Activated CD4-positive, alpha-beta T cell treated with anti-CD3 and anti-CD28 coated beads, Interleukin-2, Interleukin-6, amounts not matched to agents 100 ng/mL and 50 ng/mL, durations not matched to agents 16 hours and 8 hours (primary cell): Measurements from ENCODE around the gene MLPH.

Experiments used
- DNase-seq: peaks from one replicate; pipeline ENCODE4 v3.0.0-alpha.2; 2020

The MLPH gene

DNA sequence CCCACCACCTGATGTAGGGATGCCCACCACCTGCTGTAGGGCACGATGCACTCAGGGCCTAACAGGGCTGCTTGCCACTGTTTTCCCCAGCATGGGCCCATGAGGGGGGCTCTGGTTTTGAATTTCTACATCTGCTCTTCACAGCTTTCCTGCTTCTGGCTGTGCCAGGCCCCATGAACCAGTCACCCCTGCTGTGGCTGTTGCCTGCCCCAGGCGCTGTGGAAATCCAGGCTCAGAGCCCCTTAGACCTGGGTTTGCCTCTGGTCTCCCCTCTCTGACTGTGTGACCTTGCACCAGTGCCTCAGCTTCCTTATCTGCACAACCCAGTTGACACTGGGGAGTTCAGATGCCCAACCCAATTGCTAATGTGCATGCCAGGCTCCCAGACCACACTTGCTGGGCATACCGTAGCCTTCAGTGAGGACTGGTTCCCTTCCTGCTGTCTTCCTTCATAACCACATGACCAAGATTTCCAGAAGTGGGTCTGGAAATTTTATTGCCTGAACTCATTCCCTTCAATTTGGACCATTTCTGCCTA, 6.0 kb upstream of the MLPH start:
- no peak for DNase-seq

DNA sequence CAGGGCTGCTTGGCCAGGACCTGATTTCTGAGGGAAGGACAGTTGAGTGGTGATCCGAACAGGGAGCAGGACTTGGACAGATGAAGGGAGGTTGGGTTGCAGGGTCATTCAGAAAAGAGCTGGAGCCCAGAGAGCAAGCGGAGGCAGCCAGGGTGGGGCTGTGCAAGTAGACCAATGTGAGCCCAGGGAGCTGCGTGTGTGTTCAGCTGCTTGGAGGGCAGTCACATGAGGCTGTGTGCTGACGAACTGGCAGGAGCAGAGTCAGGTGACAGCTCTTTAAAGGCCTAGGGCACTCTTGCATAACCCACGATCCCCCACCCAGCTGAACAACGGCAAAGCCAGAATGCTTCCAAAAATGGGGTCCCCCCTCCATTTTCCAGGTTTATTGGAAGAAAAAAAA, 4.6 kb upstream of the MLPH start:
- no peak for DNase-seq

DNA sequence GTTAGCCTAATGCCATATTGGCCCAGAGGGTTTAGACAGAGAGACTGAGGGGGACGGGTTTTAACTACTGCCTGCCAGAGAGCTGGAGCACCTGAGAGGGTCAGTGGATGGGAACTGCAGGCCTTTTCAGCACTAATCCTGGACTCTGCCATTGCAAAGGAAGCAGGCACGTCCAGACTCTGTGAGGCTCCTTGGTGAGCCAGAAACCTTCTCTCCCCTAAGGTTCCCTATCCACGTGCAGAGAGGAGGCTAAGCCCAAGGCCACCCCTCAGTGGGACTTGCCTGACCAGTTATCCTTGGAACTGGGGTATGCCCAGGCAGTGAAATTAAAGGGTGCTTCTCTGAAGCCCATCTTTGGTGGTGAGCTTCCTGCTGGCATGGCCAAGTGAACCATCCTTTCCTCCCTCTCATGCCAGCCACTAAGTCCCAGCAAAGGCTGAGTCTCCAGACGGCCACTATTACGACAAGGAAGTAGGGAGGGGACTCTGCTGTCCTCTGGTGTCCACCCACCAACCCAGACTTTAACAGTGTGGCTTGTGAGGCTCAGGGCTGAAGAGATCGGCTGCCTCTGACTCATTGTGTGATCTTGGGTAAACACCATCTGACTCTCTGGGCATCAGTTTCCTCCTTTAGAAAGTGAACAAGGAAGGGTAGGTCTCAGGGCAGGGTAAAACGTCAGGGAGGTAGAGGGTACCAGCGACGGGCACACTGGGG, 3.9 kb upstream of the MLPH start:
- DNase-seq = no peak

DNA sequence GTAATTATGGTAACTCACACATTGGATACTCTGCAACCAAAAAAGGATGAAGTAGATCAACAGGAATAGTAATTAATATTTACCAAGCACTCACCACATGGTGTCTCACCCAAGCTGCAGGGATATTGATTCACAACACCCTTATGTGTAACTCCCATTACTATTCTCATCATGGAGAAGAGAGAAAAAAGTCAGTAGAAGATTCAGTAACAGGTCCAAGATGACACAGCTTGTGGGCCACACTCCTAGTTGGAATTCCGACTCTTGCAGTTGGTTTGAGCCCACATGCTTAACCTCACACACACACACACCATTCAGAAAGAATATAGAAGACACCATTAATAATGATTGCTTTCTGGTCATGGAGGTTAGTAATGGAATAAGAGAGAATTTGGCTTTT, 1.7 kb upstream of the MLPH start:
- no peak for DNase-seq

DNA sequence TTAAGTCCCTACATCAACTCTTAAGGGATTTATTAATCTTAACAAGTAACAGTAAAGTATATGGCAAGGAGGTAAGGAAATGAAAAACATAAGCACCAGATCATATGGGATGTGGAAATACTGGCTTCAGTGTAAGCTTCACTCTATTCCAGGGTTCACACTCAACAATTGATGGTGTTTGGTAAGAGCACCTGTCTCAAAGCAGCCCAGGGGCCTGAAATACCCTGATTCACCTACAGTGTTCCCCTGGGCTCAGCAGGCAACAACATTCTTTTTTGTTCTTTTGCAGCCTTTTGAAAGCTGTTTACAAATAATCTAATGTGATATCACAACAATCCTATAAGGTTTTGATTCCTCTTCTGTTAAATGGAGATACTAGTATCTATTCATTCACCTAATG, 1.2 kb upstream of the MLPH start:
- DNase-seq = no peak

DNA sequence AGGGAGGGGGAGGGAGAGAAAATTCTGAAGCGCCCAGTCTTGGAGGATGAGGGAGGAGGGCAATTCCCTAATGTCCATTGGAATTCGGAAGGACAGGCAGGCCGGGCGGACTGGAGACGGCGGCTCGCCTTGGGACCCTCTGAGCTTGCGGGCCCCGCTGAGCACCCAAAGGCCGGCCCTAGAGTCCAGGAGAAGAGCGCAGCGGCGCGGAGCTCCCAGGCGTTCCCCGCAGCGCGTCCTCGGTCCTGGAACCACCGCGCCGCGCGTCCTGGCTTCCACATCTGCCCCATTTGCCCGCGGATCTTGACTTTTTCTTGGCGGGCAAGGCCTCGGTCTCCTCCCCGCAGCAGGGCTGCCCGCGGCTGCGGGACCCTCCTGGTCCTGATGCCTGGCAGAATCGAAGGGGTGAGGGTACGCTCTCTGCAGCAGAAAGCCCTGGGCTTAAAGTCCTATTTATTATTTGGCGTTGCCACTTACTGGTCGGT, 675 bp upstream of the MLPH start:
- no peak for DNase-seq

DNA sequence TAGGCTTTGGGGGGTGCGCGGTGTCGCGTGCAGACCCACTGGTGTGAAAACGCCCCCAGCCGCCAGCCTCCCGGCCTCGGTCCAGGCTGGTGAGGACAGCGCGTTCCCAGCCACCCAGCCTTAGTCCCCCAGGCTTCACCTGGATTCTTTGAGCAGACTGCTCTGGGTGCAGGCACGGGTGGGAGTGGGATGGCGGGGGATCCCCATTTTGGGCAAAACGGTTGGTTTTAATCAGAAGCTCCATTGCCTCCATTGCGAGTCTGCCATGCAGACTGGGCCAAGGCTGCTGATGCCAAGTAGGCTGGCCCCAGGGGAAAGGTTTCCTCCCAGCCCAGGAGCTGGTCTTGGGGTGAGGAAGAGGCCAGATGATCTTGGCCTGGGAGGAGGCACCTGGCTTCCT, 445 bp downstream of the MLPH start:
- DNase-seq = no peak

DNA sequence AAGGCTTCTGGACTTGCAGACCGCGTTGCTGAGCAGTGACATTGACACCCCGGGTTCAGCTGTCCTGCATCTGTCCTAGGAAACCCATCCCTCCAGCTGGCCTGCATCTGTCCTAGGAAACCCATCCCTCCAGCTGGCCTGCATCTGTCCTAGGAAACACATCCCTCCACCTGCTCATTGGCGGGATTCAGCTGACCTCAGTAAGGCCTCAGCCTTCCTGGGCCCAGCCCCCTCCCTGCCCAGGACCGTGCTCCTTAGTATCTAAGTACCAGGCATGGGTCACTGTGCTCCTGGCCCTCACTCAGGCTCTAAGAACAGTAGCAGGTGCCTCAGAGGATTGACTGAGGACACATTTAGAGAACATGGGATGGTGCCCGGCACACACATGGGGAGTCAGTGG, 1.2 kb downstream of the MLPH start:
- no peak for DNase-seq

DNA sequence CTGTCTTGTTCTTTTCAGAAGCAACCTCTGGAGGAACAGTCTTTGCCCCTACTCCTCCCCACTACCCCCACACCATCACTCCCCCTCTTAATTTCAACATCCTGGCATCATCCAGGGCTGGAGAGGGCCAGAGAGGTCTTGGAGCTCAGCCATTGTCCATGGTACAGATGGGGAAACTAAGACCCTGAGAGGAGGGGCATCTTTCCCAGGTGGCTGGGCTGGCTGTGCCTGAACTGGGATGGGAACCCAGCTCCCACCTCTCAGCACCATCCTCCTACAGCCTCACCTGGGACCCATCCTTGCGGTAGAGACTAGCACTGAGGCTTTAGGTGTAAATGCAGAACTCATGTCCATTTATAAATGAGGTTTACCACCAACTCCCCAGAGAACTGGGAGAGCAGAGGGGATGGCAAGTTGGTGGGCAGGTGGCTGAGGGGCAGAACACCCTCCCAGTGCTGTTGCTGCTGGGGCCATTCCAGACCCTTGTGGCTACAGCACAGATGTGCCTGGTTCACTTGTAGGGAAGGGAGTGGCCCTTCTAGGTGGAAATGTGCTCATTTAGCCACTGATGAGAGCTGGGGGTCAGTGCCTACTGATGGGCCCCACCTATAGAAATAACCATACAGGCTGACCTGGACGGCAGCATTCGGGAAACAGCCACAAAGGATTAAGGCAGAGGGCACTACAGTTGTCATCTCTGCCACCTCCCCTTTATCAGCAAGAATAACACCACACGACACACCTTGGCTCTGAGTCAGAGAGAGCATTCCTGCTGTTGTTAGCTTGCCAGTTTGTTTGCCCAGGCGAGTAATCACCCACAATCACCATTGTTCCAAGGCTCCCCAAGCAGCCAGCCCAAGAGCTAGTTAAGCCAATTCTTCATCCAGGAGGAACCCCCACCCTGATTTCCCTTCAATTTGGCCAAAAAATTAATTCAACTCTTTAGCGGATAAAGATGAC, 2.1 kb downstream of the MLPH start:
- DNase-seq = no peak

DNA sequence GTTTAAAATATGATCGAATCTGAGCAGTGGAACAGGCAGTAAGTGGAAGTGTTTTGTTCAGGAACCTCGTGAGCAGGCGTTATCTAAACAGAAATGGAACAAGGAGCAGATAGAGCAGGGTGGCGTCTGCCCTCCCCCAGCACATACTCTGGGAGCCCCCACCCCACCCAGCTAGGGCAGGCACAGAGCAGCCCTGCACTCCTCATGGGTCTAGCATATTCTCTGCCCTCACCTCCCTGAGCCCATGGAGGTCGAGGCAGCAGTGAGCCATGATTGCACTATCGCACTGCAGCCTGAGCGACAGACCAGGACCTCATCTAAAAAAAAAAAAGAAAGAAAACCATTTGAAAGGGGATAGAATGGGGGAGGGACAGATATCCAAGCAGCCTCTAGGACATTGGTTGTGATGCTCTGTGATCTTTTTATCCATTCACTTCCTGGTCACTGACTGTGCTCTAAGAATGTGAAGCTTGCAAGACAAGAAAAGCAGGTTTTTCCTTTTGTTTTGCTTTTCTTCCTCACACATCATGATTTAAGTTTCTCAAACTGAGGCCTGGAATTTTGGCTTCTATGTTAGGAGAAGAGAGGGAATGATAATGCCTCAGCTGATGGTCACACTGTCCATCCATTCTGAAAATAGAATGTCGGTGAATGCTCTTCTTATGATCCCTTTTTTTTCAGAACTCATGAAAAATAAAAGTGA, 3.1 kb downstream of the MLPH start:
- no peak for DNase-seq

DNA sequence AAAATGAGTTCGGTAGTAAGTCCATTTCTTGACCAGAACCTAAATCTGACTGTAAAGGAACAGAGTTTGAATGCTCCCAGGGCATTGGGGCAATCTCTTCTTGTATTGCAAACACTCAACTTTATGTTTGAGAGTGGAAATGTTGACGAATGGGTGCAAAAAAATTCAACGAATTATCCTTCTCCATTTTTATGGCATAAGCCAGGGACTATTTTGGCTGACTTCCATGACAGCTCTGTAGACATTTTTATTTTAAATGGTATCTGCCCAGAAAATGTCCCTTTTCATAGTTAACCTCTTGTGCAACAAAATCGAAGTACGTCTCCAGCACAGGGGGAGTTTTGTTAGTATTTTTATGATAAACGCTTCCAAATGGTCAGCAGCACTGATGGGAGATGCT, 3.7 kb downstream of the MLPH start:
- no peak for DNase-seq

DNA sequence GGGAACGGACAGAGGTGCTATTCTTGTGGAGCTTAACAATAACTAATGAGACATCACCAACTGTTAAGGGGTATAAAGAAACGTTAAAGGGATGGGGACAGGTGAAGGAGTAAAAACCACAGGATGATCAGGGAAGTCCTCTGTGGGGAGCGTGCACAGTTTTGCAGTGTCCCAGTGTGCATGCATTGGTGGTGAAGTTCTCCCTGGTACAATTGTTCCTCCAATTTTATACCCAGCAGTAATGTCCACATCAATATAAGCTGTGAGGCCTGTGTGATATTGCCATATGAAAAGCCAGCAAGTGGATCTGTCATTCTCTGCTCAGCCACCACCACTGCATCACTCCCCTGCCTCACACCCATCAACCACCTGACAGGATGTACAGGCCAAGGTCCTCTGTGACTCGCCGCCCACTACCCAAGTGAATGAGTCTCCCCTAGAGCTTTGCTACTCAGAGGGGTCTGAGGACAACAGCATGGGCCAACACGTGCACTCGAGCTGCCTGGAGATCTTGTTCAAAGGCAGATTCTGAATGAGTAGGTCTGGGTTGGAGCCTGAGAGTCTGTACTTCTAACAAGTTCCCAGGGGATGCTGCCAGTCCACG, 4.6 kb downstream of the MLPH start:
- no peak for DNase-seq

DNA sequence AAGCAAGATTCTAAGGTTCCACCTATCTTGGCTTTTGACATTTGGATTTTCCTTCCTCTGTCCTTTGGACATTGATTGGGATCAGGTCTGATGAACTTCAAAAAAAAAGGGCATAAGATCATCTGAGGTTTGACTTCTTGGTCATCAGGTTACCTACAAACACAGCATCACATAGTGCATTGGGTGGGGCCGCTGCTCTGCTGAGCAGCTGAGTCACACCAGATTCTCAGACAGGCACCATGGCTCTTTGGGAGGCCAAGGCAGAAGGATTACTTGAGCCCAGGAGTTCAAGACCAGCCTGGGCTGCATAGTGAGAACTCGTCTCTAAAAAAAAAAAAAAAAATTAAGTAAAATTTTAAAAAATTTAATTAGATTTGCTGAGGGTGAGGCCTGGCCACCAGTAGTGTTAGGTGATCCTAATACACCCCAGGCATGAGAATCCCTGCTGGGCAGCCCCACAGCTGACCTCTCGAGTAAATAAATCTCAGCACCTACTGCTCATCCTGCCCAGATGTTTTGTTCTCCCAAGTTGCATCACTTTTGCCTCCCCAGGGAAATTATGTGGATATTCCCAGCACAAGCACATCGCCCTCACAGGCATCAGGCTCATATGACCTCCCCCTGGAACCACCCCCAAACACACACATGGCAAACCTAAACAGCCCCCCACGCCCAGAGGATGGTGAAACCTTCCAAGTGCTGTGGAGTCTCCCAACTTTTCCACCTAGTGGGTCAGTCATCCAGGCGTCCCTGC, 5.3 kb downstream of the MLPH start:
- no peak for DNase-seq

DNA sequence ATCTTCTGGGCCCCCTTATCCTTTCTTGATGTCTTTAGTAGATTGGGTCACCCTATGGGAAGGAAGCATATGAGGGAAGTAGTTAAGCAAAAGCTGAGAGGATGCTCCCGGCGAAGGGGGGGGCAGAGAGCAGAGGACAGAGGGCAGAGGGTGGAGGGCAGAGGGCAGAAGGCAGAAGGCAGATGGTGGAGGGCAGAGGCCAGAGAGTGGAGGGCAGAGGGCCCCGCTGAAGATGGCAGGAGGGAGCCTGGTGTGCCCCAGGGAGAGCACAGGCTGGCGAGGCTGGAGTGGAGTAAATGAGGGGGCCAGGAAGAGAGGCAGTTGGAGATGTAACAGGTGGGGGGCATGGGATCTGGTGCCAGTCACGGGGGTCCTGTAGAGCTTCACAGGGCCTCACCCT, 7.0 kb downstream of the MLPH start:
- no peak for DNase-seq

DNA sequence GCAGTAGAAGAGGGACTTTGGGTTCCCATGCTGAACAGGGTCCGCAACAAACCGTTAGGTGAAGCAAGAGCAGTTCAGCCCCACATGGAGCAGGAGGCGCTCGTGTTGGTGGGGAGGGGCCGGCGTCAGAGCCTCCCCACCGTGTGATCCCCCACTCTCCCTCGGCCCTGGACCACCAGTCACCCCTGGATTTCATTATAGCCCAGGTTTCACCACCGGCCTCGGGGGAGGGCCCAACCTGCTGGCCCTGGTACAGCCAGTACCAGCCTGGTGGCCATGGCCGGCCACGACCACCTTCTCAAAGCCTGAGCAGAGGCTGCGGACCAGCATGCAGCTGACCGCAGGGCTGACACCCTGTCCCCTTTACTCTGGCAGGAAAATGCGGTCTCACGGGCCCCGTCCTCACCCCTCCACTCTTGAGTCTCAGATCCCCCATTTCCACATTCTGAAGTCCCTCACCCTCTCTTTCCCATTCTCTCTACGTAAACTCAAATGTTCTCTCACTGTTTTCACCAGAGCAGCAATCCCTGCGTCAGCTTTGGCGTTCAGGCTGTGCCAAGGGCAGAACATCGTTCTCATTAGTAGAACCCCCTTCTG, 8.6 kb downstream of the MLPH start:
- no peak for DNase-seq

DNA sequence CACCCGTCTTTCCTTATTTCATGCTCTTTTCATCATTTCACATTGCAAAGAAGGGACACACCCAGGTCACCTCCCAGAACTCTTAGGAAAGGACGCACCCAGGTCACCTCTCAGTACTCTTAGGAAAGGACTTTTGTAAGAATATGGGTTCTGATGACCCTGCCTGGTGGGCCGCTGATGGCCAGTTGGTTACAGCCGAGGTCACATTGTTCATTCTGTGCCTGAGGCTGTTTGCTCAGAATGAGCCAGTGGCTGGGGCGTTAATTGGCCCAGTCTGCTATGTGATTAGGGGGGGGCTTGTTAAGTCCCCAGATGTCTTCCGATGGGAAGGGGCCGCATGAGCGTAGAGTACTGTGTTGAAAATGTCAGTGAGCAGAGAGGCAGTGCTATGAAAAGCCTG, 9.4 kb downstream of the MLPH start:
- DNase-seq = no peak

DNA sequence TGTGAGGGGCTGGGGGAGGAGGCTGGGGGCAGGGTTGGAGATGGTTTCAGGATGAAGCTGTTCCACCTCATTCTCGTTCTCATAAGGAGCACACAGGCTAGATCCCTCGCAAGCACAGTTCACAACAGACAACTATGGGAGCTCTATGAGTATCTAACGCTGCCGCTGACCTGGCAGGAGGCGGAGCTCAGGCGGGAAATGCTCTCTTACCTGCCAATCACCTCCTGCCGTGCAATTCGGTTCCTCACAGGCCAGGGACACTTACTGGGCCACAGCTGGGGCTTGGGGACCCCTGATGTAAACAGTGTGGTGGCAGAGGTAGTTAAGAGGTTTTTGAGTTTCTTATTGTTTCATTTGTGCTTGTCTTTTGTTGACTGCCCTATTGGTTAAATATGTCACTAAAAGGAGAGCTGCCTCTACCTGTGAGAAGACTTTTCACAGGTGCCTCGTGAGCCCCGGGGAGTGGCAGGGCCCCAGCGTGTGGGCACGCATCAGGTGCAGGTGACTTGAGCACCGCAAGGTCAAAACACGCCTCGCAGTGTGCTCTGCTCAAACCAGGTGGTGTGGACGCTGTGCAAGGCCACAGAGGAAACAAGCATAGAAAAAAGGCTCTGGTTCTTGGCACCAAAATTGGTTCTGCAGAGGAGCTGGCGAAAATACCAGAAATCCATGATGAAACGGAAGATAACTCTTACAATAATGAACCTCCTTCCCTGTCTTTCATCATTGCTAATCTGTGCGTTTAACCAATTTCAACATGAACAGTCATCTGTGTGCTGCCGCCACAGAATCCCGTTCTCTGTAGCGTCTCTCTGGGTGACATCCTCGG, 10.2 kb downstream of the MLPH start:
- no peak for DNase-seq

DNA sequence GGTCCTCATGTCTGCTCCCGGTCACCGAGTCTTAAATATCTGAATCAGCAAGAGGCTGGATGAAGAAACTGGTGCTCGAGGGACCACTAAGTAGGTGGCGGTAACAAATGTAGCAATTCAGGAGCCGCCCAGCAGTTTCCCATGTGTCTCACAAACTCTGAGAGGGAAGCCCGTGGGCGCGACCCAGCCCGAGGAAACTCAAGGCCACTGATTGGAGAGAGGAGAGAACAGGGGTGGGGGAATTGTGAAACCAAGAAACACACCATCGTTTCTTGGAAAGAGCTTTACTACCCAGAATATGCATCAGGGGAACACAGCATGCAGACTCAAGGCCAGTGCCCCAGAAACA, 10.8 kb downstream of the MLPH start:
- DNase-seq = no peak

DNA sequence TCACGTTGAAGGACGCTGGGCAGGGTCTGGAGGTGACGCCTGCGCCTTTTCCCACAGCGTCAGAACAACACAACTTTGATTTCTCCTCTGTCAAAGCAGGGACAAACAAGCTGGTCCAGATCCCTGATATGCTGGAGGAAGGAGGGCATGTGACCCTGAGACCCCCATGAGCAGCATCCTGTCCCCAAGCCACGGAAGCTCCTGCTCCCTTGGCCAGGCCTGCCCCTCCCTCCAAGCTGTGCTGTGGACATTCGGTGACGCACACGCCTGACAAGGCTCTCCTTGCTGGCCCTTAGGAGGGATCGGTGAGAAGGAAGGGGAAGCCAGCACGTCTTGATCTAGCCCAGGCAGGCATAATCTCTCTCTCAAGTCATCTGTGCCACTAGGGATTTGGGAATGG, 11.3 kb downstream of the MLPH start:
- DNase-seq = no peak

DNA sequence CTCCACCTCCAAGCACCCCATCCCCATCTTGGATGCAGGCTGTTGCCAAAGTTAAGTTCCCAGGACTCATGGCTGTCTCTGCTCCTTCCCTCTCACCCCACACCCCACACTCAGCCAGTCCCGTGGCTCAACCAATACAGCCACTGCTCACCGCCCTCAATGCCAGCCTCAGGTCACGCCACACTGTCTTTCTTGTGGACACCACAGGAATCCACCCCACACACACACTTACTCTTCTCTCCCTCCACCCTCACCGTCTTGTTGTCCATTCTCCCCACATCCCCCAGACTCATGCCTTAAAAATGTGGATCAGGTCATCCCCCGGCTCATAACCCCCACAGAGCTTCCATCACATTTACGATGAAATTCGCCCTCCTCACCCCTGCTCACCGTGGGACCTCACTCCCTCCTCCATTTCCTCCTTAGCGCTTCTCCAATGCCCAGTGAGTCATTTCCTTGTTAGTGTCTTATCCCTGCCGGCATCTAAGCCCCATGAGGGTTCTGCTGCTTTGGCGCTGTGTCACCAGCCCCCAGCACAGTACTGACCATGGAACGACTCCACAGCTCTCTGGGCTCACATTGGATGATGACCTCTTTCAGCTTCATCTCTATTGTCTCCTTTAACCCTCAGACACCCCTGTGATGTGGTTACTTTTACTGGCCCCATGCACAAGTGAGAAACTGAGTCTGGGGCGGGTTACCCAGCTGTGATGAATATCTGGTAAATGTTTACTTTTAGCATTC, 13.8 kb downstream of the MLPH start:
- DNase-seq = no peak
